Upper lobe of right lung (tissue), 1 donor: ENCODE data around the gene KRTAP9-2. TPM values are rescaled to one million over a fixed set of nuclear protein-coding genes. Genes with fewer than 3 reads are reported as not detected.

Experiments used
- ATAC-seq: fragments of 200-7000 bp; cut with Tn5 transposase; one replicate; pipeline ENCODE4 v1.9.1; 2020; ENCODE audit warnings: mild to moderate bottlenecking, moderate library complexity
- DNase-seq: peaks from one replicate; pipeline ENCODE4 v3.0.0-alpha.2; 2020
- H3K27ac ChIP-seq: fragments of 200-600 bp; one replicate; pipeline ENCODE4 v1.8.0; 2022
- H3K27me3 ChIP-seq: fragments of 200-600 bp; one replicate; pipeline ENCODE4 v1.8.0; 2022; ENCODE audit warnings: mild to moderate bottlenecking
- H3K36me3 ChIP-seq: fragments of 200-600 bp; one replicate; pipeline ENCODE4 v1.8.0; 2022
- H3K4me1 ChIP-seq: fragments of 200-600 bp; one replicate; pipeline ENCODE4 v1.8.0; 2022
- H3K4me3 ChIP-seq: fragments of 200-600 bp; one replicate; pipeline ENCODE4 v1.8.0; 2022; ENCODE audit warnings: mild to moderate bottlenecking
- H3K9me3 ChIP-seq: fragments of 200-600 bp; one replicate; pipeline ENCODE4 v1.8.0; 2022
- intact Hi-C: fragments of 100-400 bp; cut with DNase I; formaldehyde crosslinking; loops from one replicate; pipeline ENCODE4 v1.11.0; 2022
- total RNA-seq: library from RNA; stranded (reverse); fragmentation: NEBNext Ultra II Directional; extraction: Animal tissue kit (Norgen Biotek cat#: 25700); gene quantifications from one replicate; pipeline ENCODE4 v1.2.1, GENCODE V29; 2021
- TF ChIP-seq, protein P1 (sequence below): fragments of 200-600 bp; IDR thresholded peaks from one replicate; pipeline ENCODE4 v1.8.0; 2022; ENCODE audit warnings: antibody characterized with exemption
- donor health status: DM: no; HTN: yes; CAD: no; lungs with severe emphysema.

The KRTAP9-2 gene
- total RNA-seq, 1 donor from 2014 or later, result not detected

DNA sequence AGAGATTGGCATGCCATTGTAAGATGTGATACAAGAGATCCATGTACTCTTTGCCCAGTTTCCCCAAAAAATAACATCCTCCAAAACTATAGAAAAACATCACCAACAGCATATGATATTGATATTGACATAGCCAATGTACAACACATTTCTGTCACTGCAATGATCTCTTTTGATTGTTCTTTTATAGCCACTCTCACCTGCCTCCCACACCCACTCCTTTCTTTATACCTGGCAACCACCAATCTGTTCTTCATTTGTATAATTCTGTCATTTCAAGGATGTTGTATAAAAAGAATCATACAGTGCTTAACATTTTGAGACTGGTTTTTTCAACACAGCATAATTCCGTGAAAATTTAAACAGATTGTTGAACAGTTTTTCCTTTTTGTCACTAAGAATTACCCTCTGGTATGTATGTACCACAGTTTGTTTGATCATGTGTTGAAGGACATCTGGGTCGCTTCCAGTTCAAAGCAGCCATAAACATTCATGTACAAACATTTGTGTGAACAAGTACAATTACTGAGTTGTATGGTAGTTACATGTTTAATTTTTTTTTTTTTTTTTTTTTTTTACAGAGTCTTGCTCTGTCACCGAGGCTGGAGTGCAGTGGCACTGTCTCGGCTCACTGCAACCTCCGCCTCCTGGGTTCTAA, 26.9 kb upstream of the KRTAP9-2 start:
- no peak for ATAC-seq
- no peaks in the 10 kb centered on the region for H3K36me3 ChIP-seq
- TF ChIP-seq, protein P1, sequence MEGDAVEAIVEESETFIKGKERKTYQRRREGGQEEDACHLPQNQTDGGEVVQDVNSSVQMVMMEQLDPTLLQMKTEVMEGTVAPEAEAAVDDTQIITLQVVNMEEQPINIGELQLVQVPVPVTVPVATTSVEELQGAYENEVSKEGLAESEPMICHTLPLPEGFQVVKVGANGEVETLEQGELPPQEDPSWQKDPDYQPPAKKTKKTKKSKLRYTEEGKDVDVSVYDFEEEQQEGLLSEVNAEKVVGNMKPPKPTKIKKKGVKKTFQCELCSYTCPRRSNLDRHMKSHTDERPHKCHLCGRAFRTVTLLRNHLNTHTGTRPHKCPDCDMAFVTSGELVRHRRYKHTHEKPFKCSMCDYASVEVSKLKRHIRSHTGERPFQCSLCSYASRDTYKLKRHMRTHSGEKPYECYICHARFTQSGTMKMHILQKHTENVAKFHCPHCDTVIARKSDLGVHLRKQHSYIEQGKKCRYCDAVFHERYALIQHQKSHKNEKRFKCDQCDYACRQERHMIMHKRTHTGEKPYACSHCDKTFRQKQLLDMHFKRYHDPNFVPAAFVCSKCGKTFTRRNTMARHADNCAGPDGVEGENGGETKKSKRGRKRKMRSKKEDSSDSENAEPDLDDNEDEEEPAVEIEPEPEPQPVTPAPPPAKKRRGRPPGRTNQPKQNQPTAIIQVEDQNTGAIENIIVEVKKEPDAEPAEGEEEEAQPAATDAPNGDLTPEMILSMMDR, result no peak
- no peaks in the 10 kb centered on the region for H3K27me3 ChIP-seq
- intact Hi-C loops, result no loop called here
- H3K4me1 ChIP-seq, result no peaks in the 10 kb centered on the region
- no peak overlapping the region for H3K4me3 ChIP-seq
- no peak overlapping the region for H3K27ac ChIP-seq
- no peaks in the 10 kb centered on the region for H3K9me3 ChIP-seq
- no peak for DNase-seq

DNA sequence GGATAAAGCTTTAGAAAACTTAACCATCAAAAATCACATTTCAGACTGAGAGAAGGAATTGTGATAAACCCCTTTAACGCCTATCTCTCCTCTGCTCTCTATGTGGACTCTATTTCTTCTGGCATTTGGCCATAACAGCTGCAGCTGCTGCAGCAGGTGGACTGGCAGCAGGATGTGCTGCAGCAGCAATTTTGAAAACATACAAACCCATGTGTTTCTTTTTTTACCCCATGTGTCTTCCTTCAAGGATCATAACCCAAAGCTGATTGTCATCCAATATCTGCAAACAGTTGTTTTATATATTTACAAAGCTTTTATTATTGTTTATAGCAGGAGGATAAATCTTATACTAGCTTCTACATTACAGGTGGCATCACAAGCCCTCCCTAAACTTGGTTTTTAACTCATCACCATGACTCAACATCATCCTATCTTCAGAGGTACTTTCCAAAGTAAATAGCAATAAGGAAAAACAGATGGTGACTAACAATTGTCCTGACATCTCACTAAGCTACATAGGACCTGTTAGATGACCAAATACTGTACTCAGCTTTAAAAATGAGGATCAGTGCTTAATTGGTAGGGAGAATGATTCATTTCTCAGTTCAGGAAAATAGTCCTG, 14.5 kb upstream of the KRTAP9-2 start:
- DNase-seq, result no peak
- intact Hi-C loops, result no loop called here
- H3K9me3 ChIP-seq, result no peaks in the 10 kb centered on the region
- no peak overlapping the region for H3K4me3 ChIP-seq
- no peak overlapping the region for H3K27ac ChIP-seq
- peaks cover 5% of the 10 kb centered on the region for H3K27me3 ChIP-seq
- ATAC-seq, result no peak
- H3K4me1 ChIP-seq, result no peaks in the 10 kb centered on the region
- H3K36me3 ChIP-seq, result no peaks in the 10 kb centered on the region
- TF ChIP-seq, protein P1, result no peak

DNA sequence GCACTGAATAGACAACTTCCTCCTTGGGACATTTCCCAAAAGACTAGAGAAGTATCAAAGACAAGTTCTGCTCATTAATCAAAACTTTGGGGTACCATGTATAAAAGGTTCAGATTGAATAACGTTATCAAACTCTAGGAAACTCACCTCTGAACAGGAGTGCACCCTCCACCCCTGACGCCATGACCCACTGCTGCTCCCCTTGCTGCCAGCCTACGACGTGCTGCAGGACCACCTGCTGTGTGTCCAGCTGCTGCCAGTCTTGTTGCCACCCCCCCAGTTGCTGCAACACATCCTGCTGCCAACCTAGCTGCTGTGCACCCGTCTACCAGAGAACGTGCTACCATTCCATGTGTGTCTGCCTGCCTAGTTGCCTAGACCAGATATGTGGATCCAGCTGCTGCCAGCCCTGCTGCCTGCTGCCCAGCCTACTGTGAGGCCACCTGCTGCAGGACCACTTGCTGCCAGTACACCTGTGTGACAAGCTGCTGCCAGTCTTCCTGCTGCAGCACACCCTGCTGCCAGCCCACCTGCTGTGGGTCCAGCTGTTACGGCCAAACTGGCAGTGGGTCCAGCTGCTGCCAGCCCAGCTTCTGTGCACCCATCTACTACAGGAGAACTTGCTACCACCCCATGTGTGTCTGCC, 13.8 kb upstream of the KRTAP9-2 start:
- Histone ChIP-seq H3K27me3 (peaks cover 7% of the 10 kb centered on the region), H3K36me3 (no peaks in the 10 kb centered on the region), H3K9me3 (no peaks in the 10 kb centered on the region), H3K4me3 (no peak overlapping the region), H3K4me1 (no peaks in the 10 kb centered on the region), H3K27ac (no peak overlapping the region)
- intact Hi-C loops, result no loop called here
- DNase-seq (no peak), ATAC-seq (no peak)
- TF ChIP-seq, protein P1, result no peak

DNA sequence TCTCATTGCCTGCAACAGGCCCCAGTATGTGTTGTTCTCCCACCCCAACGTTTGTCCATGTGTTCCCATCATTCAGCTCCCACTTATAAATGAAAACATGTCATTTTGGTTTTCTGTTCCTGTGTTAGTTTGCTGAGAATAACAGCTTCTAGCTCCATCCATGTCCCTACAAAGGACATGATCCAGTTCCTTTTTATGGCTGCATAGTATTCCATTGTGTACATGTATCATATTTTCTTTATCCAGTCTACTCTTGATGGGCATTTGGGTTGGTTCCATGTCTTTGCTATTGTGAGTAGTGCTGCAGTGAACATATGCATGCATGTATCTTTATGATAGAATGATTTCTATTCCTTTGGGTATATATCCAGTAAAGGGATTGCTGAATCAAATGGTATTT, 10.8 kb upstream of the KRTAP9-2 start:
- H3K9me3 ChIP-seq, result no peaks in the 10 kb centered on the region
- intact Hi-C loops, result no loop called here
- ATAC-seq, result no peak
- TF ChIP-seq, protein P1, result no peak
- no peak overlapping the region for H3K4me3 ChIP-seq
- H3K36me3 ChIP-seq, result no peaks in the 10 kb centered on the region
- H3K27me3 ChIP-seq, result peaks cover 7% of the 10 kb centered on the region
- H3K4me1 ChIP-seq, result no peaks in the 10 kb centered on the region
- H3K27ac ChIP-seq, result no peak overlapping the region
- DNase-seq, result no peak

DNA sequence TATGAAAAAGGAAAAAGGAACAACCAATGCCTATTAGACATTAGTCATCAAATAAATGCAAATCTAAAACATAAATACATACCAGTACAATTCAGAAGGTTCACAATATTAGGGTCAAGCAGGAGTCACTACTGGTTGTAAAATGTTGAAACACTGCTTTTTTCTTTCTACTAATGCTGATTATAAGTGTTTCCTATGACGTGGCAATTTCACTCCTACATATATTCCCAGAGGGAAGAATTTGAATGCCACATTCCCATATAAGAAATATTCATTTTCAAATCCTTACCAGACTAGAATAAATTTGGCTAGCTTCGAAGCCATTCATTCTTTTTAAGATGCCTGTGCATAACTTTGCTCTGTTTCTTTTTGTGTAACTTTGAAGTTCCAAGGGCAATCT, 2.6 kb upstream of the KRTAP9-2 start:
- TF ChIP-seq, protein P1, result no peak
- H3K4me3 ChIP-seq, result no peak overlapping the region
- no peak for DNase-seq
- no peaks in the 10 kb centered on the region for H3K36me3 ChIP-seq
- no peaks in the 10 kb centered on the region for H3K4me1 ChIP-seq
- H3K27ac ChIP-seq, result no peak overlapping the region
- no peak for ATAC-seq
- no peaks in the 10 kb centered on the region for H3K27me3 ChIP-seq
- H3K9me3 ChIP-seq, result no peaks in the 10 kb centered on the region
- intact Hi-C loops, result no loop called here
